ENCODE data around the gene MACROD2. TPM values are rescaled to one million over a fixed set of nuclear protein-coding genes. Genes with fewer than 3 reads are reported as not detected.

MACROD2 gene
- total and polyA plus RNA-seq, 2 of the 4 experiments (the other 2 are of a cell fraction), result not detected

DNA sequence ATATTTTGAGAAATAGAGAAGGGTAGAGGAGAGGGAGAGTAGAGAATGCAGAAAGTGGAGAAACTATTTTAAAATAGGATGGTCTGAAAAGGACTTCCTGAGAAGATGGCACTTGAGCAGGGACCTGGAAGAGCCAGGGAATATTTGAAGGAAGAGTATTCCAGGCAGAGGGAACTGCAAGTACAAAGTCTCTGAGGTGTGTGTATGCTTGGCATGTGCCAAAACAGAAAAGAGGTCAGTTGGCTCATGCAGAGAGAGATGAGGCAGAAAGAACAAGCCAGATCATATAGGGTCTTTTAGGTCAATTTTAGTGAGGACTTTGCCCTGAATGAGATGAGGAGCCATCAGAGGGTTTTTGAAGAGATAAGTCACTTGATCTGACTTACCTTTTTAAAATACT, 196.2 kb downstream of the MACROD2 start:
- no peak overlapping the region for H2BK20ac ChIP-seq (ENCODE audit: low read depth, low read length)
- no peak overlapping the region for H3K4me3 ChIP-seq (ENCODE audit: insufficient read depth, low read depth, low read length)
- no peak overlapping the region for H4K91ac ChIP-seq (ENCODE audit: insufficient read depth, low read depth, low read length)
- TF ChIP-seq BHLHE40 (IDR thresholded peaks at IDR 0.05; ENCODE audit: low read depth, low read length) (no peak), RCOR1 (IDR thresholded peaks at IDR 0.05; ENCODE audit: insufficient replicate concordance, low read length) (no peak), NFE2L2 (IDR thresholded peaks at IDR 0.05; ENCODE audit: low read depth, low read length) (no peak), RAD21 (IDR thresholded peaks at IDR 0.05; ENCODE audit: low read length) (no peak)
- TF ChIP-seq, protein P1, sequence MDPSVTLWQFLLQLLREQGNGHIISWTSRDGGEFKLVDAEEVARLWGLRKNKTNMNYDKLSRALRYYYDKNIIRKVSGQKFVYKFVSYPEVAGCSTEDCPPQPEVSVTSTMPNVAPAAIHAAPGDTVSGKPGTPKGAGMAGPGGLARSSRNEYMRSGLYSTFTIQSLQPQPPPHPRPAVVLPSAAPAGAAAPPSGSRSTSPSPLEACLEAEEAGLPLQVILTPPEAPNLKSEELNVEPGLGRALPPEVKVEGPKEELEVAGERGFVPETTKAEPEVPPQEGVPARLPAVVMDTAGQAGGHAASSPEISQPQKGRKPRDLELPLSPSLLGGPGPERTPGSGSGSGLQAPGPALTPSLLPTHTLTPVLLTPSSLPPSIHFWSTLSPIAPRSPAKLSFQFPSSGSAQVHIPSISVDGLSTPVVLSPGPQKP (IDR thresholded peaks at IDR 0.05; ENCODE audit: borderline replicate concordance, low read depth, low read length), result no peak
- in situ Hi-C loops (cut with MboI; ENCODE audit: low sequenced_read_pairs) (no loop called here), intact Hi-C loops (cut with micrococcal nuclease) (no loop called here), dilution Hi-C loops (cut with HindIII; ENCODE audit: low sequenced_read_pairs, unreplicated experiment) (no loop called here)
- H3K27ac ChIP-seq (ENCODE audit: insufficient read depth, low read length), result no peak overlapping the region
- CTCF ChIA-PET, result no interaction called here
- no peak overlapping the region for H2BK15ac ChIP-seq (ENCODE audit: low read depth, low read length)
- no peaks in the 10 kb centered on the region for H3K9me3 ChIP-seq (ENCODE audit: control insufficient read depth, insufficient read depth, low read length)
- H2BK5ac ChIP-seq (ENCODE audit: low read depth, low read length, poor library complexity, severe bottlenecking), result no peak overlapping the region
- no peak for DNase-seq
- no peaks in the 10 kb centered on the region for H4K20me1 ChIP-seq (ENCODE audit: insufficient read depth, low read length)
- no peak overlapping the region for H3K23ac ChIP-seq (ENCODE audit: low read depth, low read length)
- no peak overlapping the region for H3K56ac ChIP-seq (ENCODE audit: extremely low read depth, insufficient read depth, low read length)
- H3K4me1 ChIP-seq (ENCODE audit: control insufficient read depth, insufficient read depth, low read length), result no peaks in the 10 kb centered on the region
- no peak overlapping the region for H3K4me2 ChIP-seq (ENCODE audit: low read depth, low read length)
- H3K36me3 ChIP-seq (ENCODE audit: control insufficient read depth, insufficient read depth, low read length), result no peaks in the 10 kb centered on the region
- H3K14ac ChIP-seq (replicated peaks; ENCODE audit: low read depth, low read length), result no peak overlapping the region
- POLR2A ChIA-PET (ENCODE audit: unreplicated experiment), result no interaction called here
- H3K79me1 ChIP-seq (ENCODE audit: low read depth in 1 of 2, low read length in 2 of 2), result no peaks in the 10 kb centered on the region
- H2AK9ac ChIP-seq (replicated peaks; ENCODE audit: low read depth, low read length, poor library complexity), result no peak overlapping the region
- no peak overlapping the region for H3K18ac ChIP-seq (ENCODE audit: low read depth, low read length)
- no peak overlapping the region for H2BK120ac ChIP-seq (ENCODE audit: low read depth, low read length)
- H4K8ac ChIP-seq (ENCODE audit: low read depth in 2 of 2, low read length in 2 of 2), result no peak overlapping the region
- no peaks in the 10 kb centered on the region for H3K27me3 ChIP-seq (ENCODE audit: control insufficient read depth, insufficient read depth, low read length)
- ATAC-seq (ENCODE audit: low read depth), result no peak
- H3K9ac ChIP-seq (ENCODE audit: low read depth, low read length), result no peak overlapping the region
- no TSS peak for BruUV-seq (replicated peaks)
- no peak overlapping the region for H2AK5ac ChIP-seq (ENCODE audit: low read depth, low read length)
- no peak overlapping the region for H2AFZ ChIP-seq (replicated peaks; ENCODE audit: low read length, poor library complexity)
- no peaks in the 10 kb centered on the region for H3K9me1 ChIP-seq (ENCODE audit: insufficient read depth, low read length)
- H4K5ac ChIP-seq (ENCODE audit: low read depth, low read length), result no peak overlapping the region
- H3K4ac ChIP-seq (ENCODE audit: low read depth, low read length), result no peak overlapping the region

Data from IMR-90 (cell line).